Stimulated activated CD8-positive, alpha-beta memory T cell treated with anti-CD3 and anti-CD28 coated beads, Interleukin-15, amount 100 ng/mL, for 1 hour (primary cell): ENCODE measurements around the gene CDKN1C.

Experiments
- DNase-seq: peaks from one replicate; pipeline ENCODE4 v3.0.0-alpha.2; 2020; ENCODE audit warnings: low read depth

CDKN1C gene

DNA sequence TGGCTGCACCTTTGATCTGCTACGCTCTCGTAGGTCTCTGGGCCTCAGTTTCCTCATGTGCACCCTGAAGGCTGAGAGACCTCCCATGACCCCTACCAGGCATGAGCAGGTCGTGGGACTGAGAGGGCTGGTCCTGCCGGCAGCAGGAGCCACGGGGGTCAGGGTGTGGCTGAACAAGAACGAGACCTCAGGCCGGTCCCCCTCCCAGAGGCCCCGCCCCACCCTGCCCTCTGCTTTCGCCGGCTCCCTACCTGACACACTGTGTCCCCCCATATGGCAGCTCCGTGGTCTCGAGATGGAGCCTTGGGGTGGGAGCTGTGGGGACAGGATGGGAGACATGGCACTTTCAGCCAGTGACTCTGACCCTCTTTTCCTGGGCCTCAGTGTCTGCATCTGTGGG, 40.6 kb downstream of the CDKN1C start:
- no peak for DNase-seq

DNA sequence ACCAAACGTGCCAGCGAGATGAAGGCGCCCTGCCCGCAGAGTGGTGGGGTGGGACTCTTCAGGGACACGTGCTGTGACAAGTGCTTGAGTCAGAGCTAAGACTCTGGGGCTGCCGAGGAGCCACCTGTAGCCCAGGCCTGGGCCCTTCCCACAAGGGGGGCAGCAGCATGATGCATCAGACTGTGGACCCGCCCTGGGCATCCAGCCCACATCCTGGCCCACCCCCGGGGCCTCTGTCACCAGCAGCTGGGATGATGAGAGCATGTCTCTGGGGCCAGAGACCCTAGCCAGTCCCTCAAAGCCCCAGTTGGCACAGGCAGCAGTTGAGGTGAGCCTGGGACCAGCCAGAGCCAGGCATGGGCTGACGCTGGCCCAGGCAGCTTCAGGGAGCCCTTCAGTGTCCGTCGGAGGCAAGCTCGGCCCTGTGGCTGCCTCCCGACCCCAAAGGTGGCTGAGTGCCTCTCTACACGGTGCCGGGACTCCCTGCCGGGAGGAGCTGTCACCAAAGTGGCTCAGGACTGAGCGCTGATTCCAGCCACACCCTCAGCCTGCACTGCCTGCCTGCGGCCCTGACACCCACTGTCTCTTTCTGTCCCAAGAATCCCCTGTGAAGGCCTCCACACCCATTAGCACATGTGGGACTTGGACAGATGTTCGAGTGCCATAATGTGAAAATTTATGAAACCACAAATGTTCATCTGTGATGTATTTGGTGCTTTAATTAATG, 41.3 kb downstream of the CDKN1C start:
- no peak for DNase-seq

DNA sequence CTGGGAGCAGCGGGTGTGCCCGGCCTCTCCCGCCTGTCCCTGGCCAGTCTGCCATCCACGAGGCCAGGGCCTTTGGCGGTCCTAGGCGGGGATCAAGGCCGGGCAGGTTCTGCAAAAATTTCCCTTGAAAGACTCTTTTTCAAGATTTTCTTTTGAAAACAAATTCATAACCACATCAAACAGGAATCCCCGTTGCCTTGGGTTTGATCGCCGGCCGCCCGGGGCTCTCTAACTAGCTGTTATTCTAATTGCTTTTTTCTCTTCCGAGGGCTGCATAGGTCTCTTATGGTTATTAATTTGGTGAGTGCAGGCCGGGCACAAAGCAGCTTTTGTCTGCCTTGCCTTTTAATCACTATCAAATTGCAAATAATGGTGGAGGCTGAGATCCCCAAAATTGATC, 42.0 kb downstream of the CDKN1C start:
- DNase-seq = no peak

GRCh38 chr11:2842876-2843275, 42.7 kb downstream of the CDKN1C start:
- no peak for DNase-seq

DNA sequence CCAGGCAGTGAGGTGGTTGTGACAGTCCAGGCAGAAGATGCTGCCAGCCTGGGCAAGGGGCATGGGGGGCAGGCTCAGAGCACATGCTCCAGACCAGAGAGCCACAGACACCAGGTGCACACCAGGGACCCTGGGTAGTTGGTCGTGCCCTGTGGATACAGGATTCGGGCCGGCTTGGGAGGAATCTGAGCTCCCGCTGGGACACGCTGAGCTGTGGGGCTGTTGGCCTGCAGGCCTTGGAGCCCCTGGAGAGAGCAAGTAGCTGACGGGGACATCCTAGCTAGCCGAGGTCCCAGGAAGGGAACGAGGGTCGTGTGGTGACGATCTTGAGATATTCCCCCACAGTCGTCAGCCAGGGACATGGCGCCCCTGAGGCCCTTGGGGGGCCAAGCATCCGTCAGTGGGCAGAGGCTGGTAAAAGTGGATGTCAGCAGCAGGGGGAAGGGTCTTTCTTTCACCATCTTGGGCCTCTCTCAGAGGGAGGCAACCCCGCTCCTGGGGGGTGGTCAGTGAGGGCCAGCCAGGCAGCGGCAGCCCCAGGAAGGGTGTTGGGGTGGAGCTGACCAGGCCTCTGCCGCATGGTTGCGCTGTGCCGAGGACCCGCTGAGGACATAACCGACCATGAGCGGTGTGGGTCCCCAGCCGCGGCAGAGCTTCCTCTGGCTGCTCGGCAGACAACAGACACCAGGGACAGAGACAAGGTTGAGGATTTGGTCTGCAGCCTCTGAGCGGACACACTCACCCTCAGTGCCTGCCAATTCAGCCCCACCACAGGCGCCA, 44.0 kb downstream of the CDKN1C start:
- no peak for DNase-seq

DNA sequence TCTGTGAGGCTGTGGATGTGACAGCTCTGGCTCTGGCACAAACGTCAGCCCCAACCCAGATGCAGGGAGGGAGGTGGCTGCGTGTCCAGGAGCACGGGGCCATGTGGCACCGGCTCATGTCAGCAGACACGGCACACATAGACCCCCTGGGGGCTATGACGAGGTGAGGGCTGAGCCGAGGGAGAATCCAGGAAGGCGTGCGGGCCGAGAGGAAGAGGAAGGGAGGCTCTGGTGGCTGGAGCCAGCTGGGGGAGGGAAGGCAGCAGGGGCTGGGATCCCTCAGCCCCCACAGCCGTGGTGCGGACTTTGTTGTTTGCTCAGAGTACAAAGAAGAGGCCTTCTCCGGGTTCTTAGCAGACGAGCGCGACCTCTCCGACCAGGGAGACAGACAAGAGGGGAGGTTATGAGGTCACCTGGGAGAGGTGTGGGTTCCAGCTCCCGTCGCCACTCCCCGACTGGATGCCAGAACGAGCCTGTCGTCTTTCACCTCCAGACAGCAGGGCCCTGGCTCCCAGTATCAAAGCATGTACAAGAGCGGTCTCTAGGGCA, 46.1 kb downstream of the CDKN1C start:
- DNase-seq = no peak

DNA sequence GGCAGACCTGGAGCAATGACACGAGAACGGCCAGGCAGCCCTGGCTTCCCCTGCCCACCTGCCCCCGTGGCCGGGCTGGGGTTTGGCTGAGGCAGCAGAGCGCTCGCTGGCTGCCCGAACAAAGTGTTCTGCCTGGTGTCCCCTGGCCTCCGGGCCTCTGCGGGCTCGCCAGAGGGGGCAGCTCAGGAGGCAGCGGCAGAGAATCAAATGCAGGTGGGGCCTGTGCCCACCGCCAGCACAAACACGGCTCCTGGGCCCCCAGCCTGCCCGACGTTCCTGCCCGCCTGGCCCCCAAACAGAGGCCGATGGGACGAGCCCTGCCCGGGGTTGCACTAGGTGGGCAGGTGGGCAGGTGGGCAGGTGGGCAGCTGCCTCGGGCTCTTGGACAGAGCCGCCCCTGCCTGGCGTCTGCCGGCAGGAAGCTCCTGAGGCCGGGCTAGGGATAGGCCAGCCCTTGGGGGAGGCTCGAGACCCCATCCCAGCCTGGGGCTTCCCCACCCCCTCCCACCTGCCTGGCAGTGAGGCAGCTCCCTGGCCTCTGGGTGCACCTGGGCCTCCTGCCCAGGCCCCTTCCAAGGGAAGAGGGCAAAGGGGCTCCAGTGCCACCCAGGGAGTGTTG, 46.8 kb downstream of the CDKN1C start:
- no peak for DNase-seq

GRCh38 chr11:2838091-2838490, 47.5 kb downstream of the CDKN1C start:
- no peak for DNase-seq

DNA sequence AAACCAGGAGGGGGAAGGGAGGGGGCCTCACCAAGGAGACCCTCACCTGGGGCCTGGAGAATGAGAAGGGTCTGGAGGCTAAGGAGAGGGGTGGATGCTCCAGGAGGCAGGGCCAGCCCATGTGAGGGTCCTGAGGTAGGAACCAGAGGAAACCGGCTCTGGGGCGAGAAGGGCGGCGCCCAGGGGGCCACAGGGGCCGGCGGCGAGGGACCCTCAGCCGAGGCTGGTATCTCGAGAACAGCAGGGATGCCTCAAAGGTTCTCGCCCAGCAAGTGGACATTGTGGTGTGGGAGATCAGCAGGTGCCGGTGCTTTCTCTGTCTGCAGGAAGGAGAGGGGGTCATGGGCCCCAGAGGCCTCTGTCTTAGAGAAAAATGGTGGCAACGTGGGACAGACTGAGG, 47.9 kb downstream of the CDKN1C start:
- no peak for DNase-seq

GRCh38 chr11:2837096-2837601, 48.4 kb downstream of the CDKN1C start:
- no peak for DNase-seq

DNA sequence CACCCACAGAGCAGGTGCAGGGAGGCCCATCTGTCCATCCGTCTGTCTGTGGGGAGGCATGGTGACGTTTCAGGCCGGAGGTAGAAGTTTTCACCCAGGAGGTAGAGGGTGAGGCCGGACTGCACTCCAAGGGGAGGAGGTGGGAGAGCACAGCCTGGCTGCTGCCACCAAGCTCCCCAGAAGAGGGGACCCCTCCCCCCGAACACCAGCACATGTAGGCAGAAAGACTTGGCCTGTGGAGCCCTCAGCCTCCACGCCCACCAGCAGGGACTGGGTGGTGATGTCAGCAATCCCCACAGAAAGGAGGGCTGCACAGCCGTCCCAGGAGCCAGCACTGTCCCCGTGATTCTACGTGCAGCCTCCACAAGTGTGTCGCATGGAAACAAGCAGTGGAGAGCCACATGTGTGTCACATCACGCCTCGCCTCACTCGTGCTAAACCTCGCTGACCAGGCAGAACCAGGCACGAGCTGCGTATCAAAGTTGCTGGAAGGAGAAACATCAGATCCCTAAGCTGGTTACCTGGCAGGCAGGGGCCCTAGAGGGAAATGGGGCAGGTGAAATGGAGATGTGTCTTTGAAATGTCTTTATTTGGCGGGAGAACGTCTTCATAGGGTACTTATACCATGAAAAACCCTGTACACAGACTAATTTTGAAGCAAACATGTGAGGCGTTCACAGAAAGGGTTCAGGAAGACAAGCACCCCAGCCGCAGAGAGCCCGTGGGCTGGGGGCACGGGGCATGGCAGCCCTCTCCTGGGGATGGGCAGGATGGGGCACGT, 49.1 kb downstream of the CDKN1C start:
- DNase-seq = no peak

DNA sequence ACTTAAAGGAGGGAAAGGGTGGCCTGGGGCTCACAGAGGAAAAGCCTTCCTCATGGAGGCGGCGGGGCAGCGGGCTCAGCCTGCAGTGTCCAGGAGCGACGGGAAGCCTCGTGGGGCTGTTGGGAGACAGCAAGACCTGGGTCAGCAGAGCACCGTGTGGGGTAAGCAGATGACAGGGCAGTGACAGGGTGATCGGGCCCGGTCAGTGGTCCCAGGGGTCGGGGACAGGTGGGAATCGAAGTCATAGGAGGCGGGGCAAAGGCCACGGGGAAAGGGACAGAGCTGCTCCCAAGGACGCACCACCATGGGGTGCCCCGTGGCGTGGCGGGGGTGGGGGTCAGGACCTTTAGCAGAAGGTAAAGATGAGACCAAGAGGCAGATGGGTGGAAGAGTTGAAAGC, 49.8 kb downstream of the CDKN1C start:
- no peak for DNase-seq

- DNase-seq = no peak
Measured at GRCh38 chr11:2835296-2835695, 50.3 kb downstream of the CDKN1C start.

- no peak for DNase-seq
Measured at GRCh38 chr11:2834503-2835273, 50.9 kb downstream of the CDKN1C start.

- no peak for DNase-seq
Measured at GRCh38 chr11:2833716-2834502, 51.7 kb downstream of the CDKN1C start.
